OCI-LY1 (cell line): ENCODE results near the gene MMRN2.

Experiments
- EZH2 ChIP-seq: fragments of 200-600 bp; sonication (generic), shearing (Covaris generic); IDR thresholded peaks from 2 replicates; pipeline ENCODE4 v1.8.0; 2017; ENCODE audit warnings: borderline replicate concordance, mixed run types, mild to moderate bottlenecking, antibody characterized with exemption, low read length, moderate library complexity, mixed read lengths
- TF ChIP-seq, protein P1 (sequence below): fragments of 200-600 bp; sonication (generic), shearing (Covaris generic); IDR thresholded peaks from 2 replicates; pipeline ENCODE4 v1.5.1; 2017; ENCODE audit warnings: mild to moderate bottlenecking, antibody characterized with exemption, low read length, moderate library complexity, mixed read lengths

DNA sequence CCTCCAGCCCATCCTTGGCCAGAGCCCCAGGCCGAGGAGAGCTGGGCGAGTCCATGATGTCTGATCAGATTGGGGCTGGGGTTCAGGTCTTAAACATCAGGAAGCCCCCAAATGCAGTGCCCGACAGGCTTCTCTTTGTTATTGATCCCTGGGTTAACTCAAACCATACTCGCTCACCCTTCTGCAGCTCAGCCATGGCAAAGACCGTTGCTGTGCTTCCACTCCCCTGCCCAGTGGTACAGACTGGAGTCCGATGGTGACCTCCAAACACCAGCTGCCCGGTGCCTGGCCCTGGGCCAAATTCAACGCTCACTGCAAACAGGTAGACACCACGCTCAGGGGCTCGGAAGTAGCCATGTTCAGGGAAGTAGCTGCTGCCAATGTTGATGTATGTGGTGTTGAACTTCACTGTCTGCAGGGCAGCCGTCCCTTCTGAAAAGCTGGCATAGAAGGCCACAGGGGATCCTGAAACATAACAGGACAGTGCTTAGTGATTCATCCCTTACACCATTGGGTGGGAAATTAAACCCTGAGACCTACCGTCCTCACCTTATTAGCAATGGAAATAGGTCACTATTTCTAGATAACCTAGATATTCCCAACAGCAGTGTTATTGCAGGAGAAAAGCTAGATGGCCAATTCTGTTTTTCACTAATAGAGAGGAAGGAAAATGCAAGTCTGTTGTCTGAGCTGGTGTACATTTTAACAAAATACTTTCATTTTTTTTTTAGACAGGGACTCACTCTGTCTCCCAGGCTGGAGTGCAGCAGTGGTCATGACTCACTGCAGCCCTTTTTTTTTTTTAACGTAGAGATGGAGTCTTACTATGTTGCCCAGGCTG, 20.5 kb downstream of the MMRN2 start:
- no peak for TF ChIP-seq EZH2
- TF ChIP-seq, protein P1, sequence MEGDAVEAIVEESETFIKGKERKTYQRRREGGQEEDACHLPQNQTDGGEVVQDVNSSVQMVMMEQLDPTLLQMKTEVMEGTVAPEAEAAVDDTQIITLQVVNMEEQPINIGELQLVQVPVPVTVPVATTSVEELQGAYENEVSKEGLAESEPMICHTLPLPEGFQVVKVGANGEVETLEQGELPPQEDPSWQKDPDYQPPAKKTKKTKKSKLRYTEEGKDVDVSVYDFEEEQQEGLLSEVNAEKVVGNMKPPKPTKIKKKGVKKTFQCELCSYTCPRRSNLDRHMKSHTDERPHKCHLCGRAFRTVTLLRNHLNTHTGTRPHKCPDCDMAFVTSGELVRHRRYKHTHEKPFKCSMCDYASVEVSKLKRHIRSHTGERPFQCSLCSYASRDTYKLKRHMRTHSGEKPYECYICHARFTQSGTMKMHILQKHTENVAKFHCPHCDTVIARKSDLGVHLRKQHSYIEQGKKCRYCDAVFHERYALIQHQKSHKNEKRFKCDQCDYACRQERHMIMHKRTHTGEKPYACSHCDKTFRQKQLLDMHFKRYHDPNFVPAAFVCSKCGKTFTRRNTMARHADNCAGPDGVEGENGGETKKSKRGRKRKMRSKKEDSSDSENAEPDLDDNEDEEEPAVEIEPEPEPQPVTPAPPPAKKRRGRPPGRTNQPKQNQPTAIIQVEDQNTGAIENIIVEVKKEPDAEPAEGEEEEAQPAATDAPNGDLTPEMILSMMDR = no peak
